Natural killer cell treated with Interleukin-12 subunit alpha and Interleukin-12 subunit beta and Interleukin-15 and Interleukin-18, amount 100 ng/mL, for 72 hours (primary cell): ENCODE data around the gene GDPD5. TPM values are rescaled to one million over a fixed set of nuclear protein-coding genes. Genes with fewer than 3 reads are reported as not detected.

Experiments used
- ATAC-seq, 2 donors: fragments of 150-1000 bp; cut with Tn5 transposase in 1 of 2; sonication (Bioruptor Pico), chemical (Tn5 transposase) in 1 of 2; 2 replicates each; pipeline ENCODE4 v1.10.0; 2021
- DNase-seq: peaks from one replicate; pipeline ENCODE4 v3.0.0; 2022; ENCODE audit warnings: low spot score
- H3K27ac Mint-ChIP-seq, 2 donors: 1 replicate in 1 of 2; 2 replicates in 1 of 2; pipeline ENCODE4 v1.8.0; 2022; ENCODE audit warnings: mixed read lengths in 2 of 2, mild to moderate bottlenecking in 1 of 2, moderate library complexity in 1 of 2
- H3K27me3 Mint-ChIP-seq, 2 donors: 1 replicate in 1 of 2; 2 replicates in 1 of 2; pipeline ENCODE4 v1.8.0; 2022; ENCODE audit warnings: mixed read lengths in 2 of 2
- H3K36me3 Mint-ChIP-seq: one replicate; pipeline ENCODE4 v1.8.0; 2022; ENCODE audit warnings: mixed read lengths
- H3K4me1 Mint-ChIP-seq, 2 donors: 1 replicate in 1 of 2; 2 replicates in 1 of 2; pipeline ENCODE4 v1.8.0; 2022; ENCODE audit warnings: low read depth in 2 of 2, mixed read lengths in 2 of 2, mild to moderate bottlenecking in 1 of 2
- H3K4me3 Mint-ChIP-seq: one replicate; pipeline ENCODE4 v1.8.0; 2022; ENCODE audit warnings: mixed read lengths
- H3K9me3 Mint-ChIP-seq: 2 replicates; pipeline ENCODE4 v1.8.0; 2022; ENCODE audit warnings: mixed read lengths
- total RNA-seq, 2 donors: library from RNA; stranded (reverse); gene quantifications; one replicate each; pipeline ENCODE4 v1.2.3, GENCODE V29; 2022

Gene GDPD5, protein sequence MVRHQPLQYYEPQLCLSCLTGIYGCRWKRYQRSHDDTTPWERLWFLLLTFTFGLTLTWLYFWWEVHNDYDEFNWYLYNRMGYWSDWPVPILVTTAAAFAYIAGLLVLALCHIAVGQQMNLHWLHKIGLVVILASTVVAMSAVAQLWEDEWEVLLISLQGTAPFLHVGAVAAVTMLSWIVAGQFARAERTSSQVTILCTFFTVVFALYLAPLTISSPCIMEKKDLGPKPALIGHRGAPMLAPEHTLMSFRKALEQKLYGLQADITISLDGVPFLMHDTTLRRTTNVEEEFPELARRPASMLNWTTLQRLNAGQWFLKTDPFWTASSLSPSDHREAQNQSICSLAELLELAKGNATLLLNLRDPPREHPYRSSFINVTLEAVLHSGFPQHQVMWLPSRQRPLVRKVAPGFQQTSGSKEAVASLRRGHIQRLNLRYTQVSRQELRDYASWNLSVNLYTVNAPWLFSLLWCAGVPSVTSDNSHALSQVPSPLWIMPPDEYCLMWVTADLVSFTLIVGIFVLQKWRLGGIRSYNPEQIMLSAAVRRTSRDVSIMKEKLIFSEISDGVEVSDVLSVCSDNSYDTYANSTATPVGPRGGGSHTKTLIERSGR
- total RNA-seq = 10 to 100 TPM in 1 of 2 donors, 1 to 10 TPM in 1; 7.2 to 28.2 TPM

DNA sequence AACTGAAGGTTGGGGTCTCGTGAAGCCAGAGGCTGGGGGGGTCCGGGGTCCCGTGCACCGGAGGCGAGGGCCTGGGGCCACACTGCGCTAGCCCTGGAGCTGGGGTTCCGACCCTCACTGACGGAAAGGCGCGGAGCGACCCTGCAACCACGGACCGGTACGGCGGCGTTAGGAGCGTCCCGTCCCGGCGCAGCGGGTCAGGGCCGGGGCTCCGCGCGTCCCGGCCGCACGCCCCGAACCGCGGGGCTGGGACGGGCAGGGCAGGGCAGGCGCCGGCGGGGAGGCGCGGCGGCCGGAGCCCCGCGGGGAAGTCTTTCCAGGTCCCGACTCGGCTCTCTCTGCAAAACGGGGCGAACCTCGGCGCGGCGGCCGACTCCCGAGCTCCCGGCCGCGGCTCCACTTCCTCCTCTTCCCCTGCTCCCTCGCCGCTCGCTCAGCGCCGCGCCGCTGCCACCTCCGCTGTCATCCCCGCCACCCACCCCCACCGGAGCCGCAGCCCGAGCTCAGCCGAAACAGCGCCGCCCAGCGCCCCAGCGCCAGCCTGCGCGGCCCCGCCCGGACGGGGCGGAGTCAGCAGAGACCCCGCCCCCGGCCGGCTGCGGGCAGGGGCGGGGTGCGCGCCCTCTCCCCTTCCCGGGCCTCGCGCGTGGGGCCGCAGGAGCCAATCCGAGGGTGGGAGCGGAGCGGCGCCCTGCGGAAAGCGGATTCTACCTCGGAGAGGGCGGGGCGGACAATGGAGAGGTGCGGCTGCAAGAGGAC lies at the start of gene GDPD5:
TSS of gene GDPD5 (minus strand) at position 509 of the 759 bp plus-strand sequence. CDS start 48,206 bp downstream, outside the sequence.
- peak; percentile 85 for DNase-seq
- Mint-ChIP-seq H3K27ac (peak within 1 kb of the TSS in 1 of 2 donors; percentile 29), H3K4me1 (peaks cover 19 to 26% of the 10 kb centered on the region in 2 donors), H3K36me3 (no peaks in the 10 kb centered on the region), H3K4me3 (peak within 1 kb of the TSS; percentile 69), H3K9me3 (no peaks in the 10 kb centered on the region), H3K27me3 (peaks cover 12 to 24% of the 10 kb centered on the region in 2 donors)
- ATAC-seq = peak; percentile 95 to 97

DNA sequence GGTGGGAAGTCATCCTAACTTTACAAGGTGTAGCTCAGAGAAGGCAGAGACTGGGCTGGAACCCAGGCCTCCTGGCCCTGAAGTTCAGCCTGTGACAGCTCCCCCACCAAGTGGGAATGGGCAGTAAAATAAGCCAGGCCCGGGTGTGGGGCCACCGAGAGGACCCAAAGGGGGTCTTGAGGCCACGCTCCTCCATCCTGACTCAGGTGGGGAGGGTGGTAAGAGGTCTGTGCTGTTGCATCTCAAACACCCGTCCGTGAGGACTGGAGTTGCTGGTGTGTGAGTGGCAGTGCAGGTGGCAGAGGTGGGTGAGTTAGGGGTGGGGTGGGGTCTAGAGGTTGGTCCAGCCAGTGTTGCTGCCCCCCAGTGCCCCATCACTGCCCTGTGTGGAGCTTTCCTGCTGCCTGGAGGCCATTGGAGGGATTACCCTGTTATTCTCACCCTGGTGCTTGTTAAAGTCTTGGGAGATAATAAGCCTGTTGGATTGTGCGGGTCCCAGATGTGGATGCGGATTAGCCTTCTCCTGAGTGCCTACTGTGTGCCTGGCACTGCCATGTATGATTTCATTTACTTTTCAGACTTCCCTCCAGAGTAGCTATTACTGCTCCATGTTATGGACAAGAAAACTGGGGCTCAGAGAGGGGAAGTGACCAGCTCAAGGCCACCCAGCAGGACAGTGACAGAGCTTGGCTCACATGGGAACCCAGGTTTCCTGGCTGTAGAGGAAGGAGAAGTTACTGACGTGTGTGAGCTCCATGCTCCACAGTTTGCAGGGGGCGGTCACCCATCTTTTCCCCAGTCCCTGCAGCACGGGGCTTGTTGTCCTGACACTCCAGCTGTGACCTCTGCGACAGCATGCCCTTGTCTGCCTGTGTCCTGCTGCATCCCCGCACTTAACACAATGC lies 49.2 kb upstream of the GDPD5 start:
- Mint-ChIP-seq H3K36me3 (no peaks in the 10 kb centered on the region), H3K4me3 (no peak overlapping the region), H3K4me1 (peaks cover 12 to 14% of the 10 kb centered on the region in 2 donors), H3K27ac (no peak overlapping the region), H3K27me3 (no peaks in the 10 kb centered on the region), H3K9me3 (no peaks in the 10 kb centered on the region)
- DNase-seq (no peak), ATAC-seq (no peak)

DNA sequence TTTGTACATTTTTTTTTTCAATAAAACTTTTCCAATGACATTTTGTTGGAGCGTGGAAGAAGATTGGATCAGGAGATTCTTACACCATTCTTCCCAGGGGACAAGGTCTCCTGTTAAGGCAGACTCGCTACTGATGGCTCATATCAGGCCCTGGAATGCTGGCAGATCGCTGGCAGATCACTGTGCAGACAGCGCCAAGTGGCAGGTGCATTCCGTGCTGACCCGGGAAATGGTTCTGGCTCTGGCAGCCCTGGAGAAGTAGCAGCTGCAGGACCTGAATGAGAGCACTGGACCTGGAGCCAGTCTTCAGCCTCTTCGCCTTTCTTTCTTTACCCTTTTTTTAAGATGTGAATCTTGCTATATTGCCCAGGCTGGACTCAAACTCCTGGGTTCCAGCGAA lies 47.0 kb upstream of the GDPD5 start:
- ATAC-seq = no peak
- no peak for DNase-seq
- H3K4me3 Mint-ChIP-seq = no peak overlapping the region
- no peaks in the 10 kb centered on the region for H3K36me3 Mint-ChIP-seq
- H3K27ac Mint-ChIP-seq = no peak overlapping the region
- no peaks in the 10 kb centered on the region for H3K9me3 Mint-ChIP-seq
- no peaks in the 10 kb centered on the region for H3K27me3 Mint-ChIP-seq
- peaks cover 12 to 14% of the 10 kb centered on the region in 2 donors for H3K4me1 Mint-ChIP-seq

DNA sequence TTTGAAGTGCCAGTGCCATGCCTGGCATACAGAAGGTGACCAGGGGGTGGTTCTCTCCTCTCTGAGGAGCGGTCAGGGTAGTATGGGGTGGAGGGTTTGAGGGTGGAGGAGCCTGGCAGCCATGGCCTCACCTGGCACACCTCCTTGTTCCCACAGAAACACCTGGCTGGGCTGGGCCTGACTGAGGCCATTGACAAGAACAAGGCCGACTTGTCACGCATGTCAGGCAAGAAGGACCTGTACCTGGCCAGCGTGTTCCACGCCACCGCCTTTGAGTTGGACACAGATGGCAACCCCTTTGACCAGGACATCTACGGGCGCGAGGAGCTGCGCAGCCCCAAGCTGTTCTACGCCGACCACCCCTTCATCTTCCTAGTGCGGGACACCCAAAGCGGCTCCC lies 45.9 kb upstream of the GDPD5 start:
- DNase-seq (no peak), ATAC-seq (no peak)
- Mint-ChIP-seq H3K27me3 (no peaks in the 10 kb centered on the region), H3K4me3 (no peak overlapping the region), H3K36me3 (no peaks in the 10 kb centered on the region), H3K9me3 (no peaks in the 10 kb centered on the region), H3K27ac (no peak overlapping the region), H3K4me1 (peaks cover 9 to 11% of the 10 kb centered on the region in 2 donors)

DNA sequence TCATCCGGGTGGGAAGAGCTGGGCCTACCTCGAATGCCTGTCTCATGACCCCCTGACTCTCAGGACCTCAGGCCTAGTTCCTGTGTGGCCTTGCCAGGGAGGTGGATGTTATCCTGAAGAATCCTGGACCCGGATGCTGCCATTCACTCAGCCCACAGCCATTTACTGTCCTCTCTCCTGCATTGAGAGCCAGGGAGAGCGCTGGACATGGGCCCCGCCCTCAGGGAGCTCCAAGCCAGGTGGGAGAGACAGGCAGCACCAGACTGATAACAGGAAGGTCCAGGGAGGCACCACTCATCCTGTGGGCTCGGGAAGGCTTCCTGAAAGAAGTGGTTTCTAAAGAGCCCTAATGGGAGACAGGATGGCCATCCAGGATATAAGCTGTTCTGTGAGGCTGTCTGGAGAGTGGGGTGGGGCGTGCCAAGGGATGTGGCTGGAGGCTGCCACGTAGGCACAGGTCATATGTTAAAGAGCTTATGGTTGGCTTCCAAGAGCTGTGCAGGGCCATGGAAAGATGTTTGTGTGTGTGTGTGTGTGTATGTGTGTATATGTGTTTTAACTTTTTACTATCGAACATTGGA lies 44.9 kb upstream of the GDPD5 start:
- no peaks in the 10 kb centered on the region for H3K9me3 Mint-ChIP-seq
- peaks cover under 1 to 5% of the 10 kb centered on the region in 2 donors for H3K4me1 Mint-ChIP-seq
- H3K27me3 Mint-ChIP-seq = no peaks in the 10 kb centered on the region
- DNase-seq (no peak), ATAC-seq (no peak)
- H3K36me3 Mint-ChIP-seq = no peaks in the 10 kb centered on the region
- no peak overlapping the region for H3K27ac Mint-ChIP-seq
- H3K4me3 Mint-ChIP-seq = no peak overlapping the region

DNA sequence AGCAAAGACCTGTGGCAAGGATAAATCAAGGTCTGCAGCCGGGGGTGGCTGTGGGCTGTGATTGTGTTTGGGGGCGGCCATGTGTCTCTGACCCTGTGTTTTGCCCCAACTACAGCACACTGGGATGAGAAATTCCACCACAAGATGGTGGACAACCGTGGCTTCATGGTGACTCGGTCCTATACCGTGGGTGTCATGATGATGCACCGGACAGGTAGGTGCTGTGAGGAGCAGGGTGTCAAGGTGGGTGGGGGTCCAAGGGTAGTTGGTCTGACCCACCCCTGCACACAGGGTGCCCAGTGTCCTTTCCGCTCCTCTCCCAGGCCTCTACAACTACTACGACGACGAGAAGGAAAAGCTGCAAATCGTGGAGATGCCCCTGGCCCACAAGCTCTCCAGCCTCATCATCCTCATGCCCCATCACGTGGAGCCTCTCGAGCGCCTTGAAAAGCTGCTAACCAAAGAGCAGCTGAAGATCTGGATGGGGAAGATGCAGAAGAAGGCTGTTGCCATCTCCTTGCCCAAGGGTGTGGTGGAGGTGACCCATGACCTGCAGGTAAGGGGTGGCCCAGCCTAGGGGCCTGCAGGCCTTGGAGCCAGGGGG lies 43.0 kb upstream of the GDPD5 start:
- no peak for DNase-seq
- Mint-ChIP-seq H3K4me1 (peaks cover 2 to 10% of the 10 kb centered on the region in 2 donors), H3K27me3 (no peaks in the 10 kb centered on the region), H3K4me3 (no peak overlapping the region), H3K36me3 (no peaks in the 10 kb centered on the region), H3K9me3 (no peaks in the 10 kb centered on the region), H3K27ac (no peak overlapping the region)
- no peak for ATAC-seq

DNA sequence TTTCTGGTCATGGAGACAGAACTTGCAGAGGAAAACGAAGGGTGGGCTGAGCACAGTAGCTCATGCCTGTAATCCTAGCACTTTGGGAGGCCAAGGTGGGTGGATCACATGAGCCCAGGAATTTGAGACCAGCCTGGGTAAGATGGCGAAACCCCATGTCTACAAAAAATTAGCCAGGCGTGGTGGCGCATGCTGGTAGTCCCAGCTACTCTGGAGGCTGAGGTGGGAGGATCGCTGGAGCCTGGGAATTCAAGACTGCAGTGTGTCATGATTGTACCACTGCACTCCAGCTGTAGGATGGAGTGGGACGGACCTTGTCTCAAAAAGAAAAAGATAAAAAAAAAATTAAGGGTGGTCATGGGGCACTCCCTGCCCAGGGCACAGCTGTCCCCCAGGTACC lies 42.2 kb upstream of the GDPD5 start:
- H3K27ac Mint-ChIP-seq = no peak overlapping the region
- peaks cover 6 to 15% of the 10 kb centered on the region in 2 donors for H3K4me1 Mint-ChIP-seq
- H3K9me3 Mint-ChIP-seq = no peaks in the 10 kb centered on the region
- no peak overlapping the region for H3K4me3 Mint-ChIP-seq
- ATAC-seq (no peak), DNase-seq (no peak)
- no peaks in the 10 kb centered on the region for H3K36me3 Mint-ChIP-seq
- H3K27me3 Mint-ChIP-seq = no peaks in the 10 kb centered on the region

DNA sequence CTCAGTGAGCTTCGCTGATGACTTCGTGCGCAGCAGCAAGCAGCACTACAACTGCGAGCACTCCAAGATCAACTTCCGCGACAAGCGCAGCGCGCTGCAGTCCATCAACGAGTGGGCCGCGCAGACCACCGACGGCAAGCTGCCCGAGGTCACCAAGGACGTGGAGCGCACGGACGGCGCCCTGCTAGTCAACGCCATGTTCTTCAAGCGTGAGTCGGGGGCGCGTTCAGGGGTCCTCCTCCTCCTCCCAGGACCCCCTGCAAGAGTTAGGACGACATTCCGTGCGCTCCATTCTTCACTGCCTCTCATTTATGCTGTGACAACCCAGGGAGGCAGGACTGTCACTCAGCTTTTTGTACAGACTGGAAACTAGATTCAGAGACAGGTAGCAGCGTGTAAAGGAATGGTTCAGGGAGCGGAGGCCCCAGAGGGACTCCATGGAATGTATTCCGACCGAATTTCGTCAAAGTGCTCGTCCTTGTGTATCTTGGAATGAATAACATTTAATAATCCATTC lies 41.1 kb upstream of the GDPD5 start:
- ATAC-seq (no peak), DNase-seq (no peak)
- Mint-ChIP-seq H3K4me1 (peaks cover 14 to 22% of the 10 kb centered on the region in 2 donors), H3K4me3 (no peak overlapping the region), H3K27ac (no peak overlapping the region), H3K36me3 (no peaks in the 10 kb centered on the region), H3K9me3 (no peaks in the 10 kb centered on the region), H3K27me3 (no peaks in the 10 kb centered on the region)

DNA sequence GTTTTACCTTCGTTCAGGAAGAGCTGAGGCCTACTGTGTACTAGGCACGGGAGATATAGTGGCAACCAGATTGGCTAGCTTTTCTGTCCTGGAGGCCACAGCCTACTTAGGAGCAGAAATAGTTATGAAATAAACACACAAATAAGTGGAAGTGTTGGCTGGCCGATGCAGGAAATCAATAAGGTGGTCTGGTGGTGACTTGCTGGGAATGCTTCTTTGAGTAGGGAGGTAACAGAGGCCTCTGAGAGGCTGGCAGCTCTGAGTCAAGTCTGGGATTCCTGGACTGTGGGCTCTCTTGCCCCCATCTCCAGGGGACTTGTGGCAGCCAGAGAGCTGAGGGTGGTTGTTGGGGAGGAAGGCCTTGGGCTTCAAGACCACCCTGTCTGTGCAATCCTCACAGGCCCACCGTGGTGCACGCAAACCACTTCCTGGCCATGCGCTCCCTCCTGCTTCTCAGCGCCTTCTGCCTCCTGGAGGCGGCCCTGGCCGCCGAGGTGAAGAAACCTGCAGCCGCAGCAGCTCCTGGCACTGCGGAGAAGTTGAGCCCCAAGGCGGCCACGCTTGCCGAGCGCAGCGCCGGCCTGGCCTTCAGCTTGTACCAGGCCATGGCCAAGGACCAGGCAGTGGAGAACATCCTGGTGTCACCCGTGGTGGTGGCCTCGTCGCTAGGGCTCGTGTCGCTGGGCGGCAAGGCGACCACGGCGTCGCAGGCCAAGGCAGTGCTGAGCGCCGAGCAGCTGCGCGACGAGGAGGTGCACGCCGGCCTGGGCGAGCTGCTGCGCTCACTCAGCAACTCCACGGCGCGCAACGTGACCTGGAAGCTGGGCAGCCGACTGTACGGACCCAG lies 40.4 kb upstream of the GDPD5 start:
- DNase-seq (no peak), ATAC-seq (no peak)
- H3K4me1 Mint-ChIP-seq = peaks cover 14 to 26% of the 10 kb centered on the region in 2 donors
- H3K27ac Mint-ChIP-seq = no peak overlapping the region
- no peaks in the 10 kb centered on the region for H3K27me3 Mint-ChIP-seq
- H3K36me3 Mint-ChIP-seq = no peaks in the 10 kb centered on the region
- no peak overlapping the region for H3K4me3 Mint-ChIP-seq
- H3K9me3 Mint-ChIP-seq = no peaks in the 10 kb centered on the region

DNA sequence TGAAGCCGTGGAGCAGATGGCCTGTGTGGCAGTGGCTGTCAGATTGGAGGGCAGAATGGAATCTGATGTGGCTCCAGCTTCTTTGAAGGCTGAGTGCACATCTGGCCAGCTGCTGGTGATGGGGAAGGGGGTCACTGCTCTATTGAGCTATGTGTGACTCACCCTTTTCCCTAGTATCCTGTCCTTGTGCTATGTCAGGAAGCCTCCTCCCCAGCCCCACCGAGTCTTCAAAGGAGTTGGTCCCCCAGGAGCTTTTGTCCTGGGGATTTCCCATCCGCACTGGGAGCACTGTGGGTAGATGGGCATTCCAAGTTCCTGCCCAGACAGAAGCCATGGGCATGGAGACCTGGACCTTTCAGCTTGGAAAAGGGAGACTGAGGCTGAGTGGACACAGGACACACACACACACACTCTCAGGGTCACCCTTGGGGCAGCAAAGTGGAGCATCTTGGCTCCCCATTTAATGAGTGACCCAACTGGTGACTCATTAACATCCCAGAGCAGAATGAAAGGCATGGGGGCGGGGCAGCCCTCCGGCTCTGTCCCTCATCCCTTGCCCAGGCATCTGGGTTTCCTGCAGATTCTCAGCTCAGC lies 39.6 kb upstream of the GDPD5 start:
- H3K4me1 Mint-ChIP-seq = peaks cover 14 to 29% of the 10 kb centered on the region in 2 donors

DNA sequence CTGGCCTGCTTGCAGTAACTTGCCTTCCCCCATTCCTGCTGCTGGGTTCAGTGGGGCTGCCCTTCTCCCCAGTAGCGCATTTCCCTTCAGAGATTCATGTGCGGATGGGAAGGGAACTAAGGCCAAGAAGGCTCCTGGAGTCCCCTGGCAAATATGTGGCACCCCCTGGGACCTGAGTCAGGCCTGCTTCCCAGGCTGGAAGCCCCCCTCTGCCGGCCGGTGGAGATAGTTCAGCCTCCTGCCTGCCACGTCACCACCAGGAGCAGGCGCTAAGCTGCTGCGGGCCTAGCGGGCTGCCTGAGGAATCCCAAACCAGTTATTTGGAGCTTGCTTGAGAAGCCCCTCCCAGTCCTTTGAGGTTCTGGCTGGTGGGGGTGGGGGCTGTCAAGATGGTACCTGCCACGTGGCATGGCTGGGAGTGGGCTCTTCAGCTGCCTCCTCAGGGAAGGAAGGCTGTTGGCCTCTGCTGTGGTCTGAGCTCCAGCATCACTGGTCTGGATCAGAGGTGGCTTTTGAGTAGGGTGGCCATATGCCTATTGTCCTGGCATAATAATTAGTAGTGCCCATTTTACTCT lies 38.3 kb upstream of the GDPD5 start:
- Mint-ChIP-seq H3K36me3 (no peaks in the 10 kb centered on the region), H3K9me3 (no peaks in the 10 kb centered on the region), H3K4me3 (peak overlapping the region; percentile 99), H3K27ac (peak overlapping the region; percentile 93 to 97), H3K4me1 (peaks cover 14 to 29% of the 10 kb centered on the region in 2 donors), H3K27me3 (no peaks in the 10 kb centered on the region)
- ATAC-seq (no peak), DNase-seq (no peak)

More for the DNA sequence above, 39.6 kb upstream of the GDPD5 start:
- no peak for ATAC-seq
- H3K27ac Mint-ChIP-seq = no peak overlapping the region
- H3K27me3 Mint-ChIP-seq = no peaks in the 10 kb centered on the region
- H3K36me3 Mint-ChIP-seq = no peaks in the 10 kb centered on the region
- DNase-seq = no peak
- no peak overlapping the region for H3K4me3 Mint-ChIP-seq
- no peaks in the 10 kb centered on the region for H3K9me3 Mint-ChIP-seq
